Transverse colon (tissue), 4 donors: ENCODE data around the gene SPECC1.

Source experiments
- POLR2A ChIP-seq: fragments of 450-650 bp; IDR thresholded peaks from one replicate; pipeline ENCODE4 v1.6.1; 2016; ENCODE audit warnings: antibody characterized with exemption, mild to moderate bottlenecking, moderate library complexity
- POLR2AphosphoS5 ChIP-seq, 3 donors: sonication (generic); formaldehyde crosslinking; IDR thresholded peaks; one replicate each; pipeline ENCODE4 v1.6.1; 2016; ENCODE audit warnings: antibody characterized with exemption in 3 of 3
- TF ChIP-seq, protein P1 (sequence below), 5 experiments: fragments of 200-600 bp in 3 of 5; fragments of 450-650 bp in 2 of 5; sonication (generic) in 3 of 5; IDR thresholded peaks; 1 replicate in 2 of 5; 2 replicates in 3 of 5; pipeline ENCODE4 v1.5.1; 2016 to 2017; ENCODE audit warnings: antibody characterized with exemption in 5 of 5, inconsistent platforms in 3 of 5, mild to moderate bottlenecking in 2 of 5, moderate library complexity in 1 of 5

DNA sequence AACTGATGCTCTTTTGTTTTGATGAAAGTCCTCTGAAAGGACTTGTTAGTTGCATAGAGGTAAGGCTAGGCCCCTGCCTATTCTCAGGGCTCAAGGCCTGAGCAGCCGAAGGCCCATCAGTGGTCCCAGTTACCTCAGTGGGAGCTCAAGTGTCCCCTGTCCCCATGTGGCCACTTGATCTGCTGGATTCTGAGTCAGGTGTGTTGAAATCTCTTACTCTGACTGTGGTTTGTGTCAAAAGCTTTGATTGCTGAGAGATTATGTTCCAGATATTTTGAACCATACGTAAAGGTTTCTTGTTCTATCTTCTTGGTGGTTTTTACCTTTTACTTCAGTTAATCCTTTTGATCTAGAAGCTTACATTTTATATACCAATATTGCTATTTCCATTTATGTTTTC lies 266.5 kb downstream of the SPECC1 start:
- TF ChIP-seq, protein P1, sequence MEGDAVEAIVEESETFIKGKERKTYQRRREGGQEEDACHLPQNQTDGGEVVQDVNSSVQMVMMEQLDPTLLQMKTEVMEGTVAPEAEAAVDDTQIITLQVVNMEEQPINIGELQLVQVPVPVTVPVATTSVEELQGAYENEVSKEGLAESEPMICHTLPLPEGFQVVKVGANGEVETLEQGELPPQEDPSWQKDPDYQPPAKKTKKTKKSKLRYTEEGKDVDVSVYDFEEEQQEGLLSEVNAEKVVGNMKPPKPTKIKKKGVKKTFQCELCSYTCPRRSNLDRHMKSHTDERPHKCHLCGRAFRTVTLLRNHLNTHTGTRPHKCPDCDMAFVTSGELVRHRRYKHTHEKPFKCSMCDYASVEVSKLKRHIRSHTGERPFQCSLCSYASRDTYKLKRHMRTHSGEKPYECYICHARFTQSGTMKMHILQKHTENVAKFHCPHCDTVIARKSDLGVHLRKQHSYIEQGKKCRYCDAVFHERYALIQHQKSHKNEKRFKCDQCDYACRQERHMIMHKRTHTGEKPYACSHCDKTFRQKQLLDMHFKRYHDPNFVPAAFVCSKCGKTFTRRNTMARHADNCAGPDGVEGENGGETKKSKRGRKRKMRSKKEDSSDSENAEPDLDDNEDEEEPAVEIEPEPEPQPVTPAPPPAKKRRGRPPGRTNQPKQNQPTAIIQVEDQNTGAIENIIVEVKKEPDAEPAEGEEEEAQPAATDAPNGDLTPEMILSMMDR (IDR thresholded peaks at IDR 0.05), result no peak
- TF ChIP-seq POLR2A (no peak), POLR2AphosphoS5 (IDR thresholded peaks at IDR 0.05) (no peak)
